Fibroblast of the aortic adventitia (primary cell): ENCODE measurements around the gene PPL. TPM values are rescaled to one million over a fixed set of nuclear protein-coding genes. Genes with fewer than 3 reads are reported as not detected.

ENCODE experiments used
- DNase-seq: peaks from one replicate; pipeline ENCODE4 v3.0.0-alpha.2; 2010; ENCODE audit warnings: low read depth
- H3K4me3 ChIP-seq: 2 replicates; pipeline ENCODE4 v1.5.1; 2011; ENCODE audit warnings: low read depth, mild to moderate bottlenecking, control low read depth, low read length, moderate library complexity
- total RNA-seq: library from RNA; depleted of rRNA; stranded (reverse); fragments of >200 nt; gene quantifications from 2 replicates; pipeline ENCODE4 v1.2.3, GENCODE V29; 2012; ENCODE audit warnings: low replicate concordance
- TF ChIP-seq, protein P1 (sequence below): IDR thresholded peaks from 2 replicates; pipeline ENCODE4 v1.5.1; 2011; ENCODE audit warnings: mild to moderate bottlenecking, low read length, control low read depth, inconsistent platforms; ENCODE audit not compliant: insufficient read depth

Gene PPL
- total RNA-seq, 1 donor: 57.9 TPM

- TF ChIP-seq, protein P1, sequence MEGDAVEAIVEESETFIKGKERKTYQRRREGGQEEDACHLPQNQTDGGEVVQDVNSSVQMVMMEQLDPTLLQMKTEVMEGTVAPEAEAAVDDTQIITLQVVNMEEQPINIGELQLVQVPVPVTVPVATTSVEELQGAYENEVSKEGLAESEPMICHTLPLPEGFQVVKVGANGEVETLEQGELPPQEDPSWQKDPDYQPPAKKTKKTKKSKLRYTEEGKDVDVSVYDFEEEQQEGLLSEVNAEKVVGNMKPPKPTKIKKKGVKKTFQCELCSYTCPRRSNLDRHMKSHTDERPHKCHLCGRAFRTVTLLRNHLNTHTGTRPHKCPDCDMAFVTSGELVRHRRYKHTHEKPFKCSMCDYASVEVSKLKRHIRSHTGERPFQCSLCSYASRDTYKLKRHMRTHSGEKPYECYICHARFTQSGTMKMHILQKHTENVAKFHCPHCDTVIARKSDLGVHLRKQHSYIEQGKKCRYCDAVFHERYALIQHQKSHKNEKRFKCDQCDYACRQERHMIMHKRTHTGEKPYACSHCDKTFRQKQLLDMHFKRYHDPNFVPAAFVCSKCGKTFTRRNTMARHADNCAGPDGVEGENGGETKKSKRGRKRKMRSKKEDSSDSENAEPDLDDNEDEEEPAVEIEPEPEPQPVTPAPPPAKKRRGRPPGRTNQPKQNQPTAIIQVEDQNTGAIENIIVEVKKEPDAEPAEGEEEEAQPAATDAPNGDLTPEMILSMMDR: no peak
- DNase-seq: no peak
- H3K4me3 ChIP-seq: no peak overlapping the region
These were observed 10.0 kb upstream of the PPL start for GRCh38 chr16:4946917-4947316.

- TF ChIP-seq, protein P1: no peak
- DNase-seq: peak; percentile 63
- H3K4me3 ChIP-seq: no peak overlapping the region
These were observed 8.9 kb upstream of the PPL start for GRCh38 chr16:4945560-4946502.

GRCh38 chr16:4944333-4945281 is 7.7 kb upstream of the PPL start:
- TF ChIP-seq, protein P1: no peak
- DNase-seq: peak; percentile 99

GRCh38 chr16:4942481-4942880 is 5.5 kb upstream of the PPL start:
- no peak for DNase-seq
- no peak overlapping the region for H3K4me3 ChIP-seq
- TF ChIP-seq, protein P1: no peak

More at GRCh38 chr16:4944333-4945281, 7.7 kb upstream of the PPL start:
- no peak overlapping the region for H3K4me3 ChIP-seq

- TF ChIP-seq, protein P1: no peak
- no peak for DNase-seq
- no peak overlapping the region for H3K4me3 ChIP-seq
These were observed 3.8 kb upstream of the PPL start for GRCh38 chr16:4940719-4941118.

DNA sequence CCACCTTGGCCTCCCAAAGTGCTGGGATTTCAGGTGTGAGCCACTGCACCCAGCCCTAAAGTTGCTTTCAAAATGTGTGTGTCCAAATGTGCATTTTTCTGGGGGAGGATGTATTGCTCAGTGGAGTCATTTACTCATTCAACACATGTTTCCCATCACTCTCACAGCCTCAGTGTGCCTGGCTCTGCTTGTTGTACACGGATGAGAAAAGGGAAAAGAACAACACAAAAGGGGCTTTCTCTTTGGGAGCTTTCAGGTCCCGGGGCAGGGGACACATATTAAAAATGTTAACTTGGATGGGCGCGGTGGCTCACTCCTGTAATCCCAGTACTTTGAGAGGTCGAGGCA is 1.7 kb upstream of the PPL start:
- DNase-seq: peak; percentile 50
- TF ChIP-seq, protein P1: no peak
- no peak overlapping the region for H3K4me3 ChIP-seq
